GM10847 (cell line): Measurements from ENCODE around the gene NR2F2.

Source experiments
- POLR2A ChIP-seq: IDR thresholded peaks from 2 replicates; pipeline ENCODE4 v1.6.1; 2011; ENCODE audit not compliant: insufficient read length; ENCODE audit errors: extremely low read depth

Gene NR2F2

GRCh38 chr15:96334705-96335410 lies 4.4 kb downstream of the NR2F2 start:
- no peak for TF ChIP-seq POLR2A

GRCh38 chr15:96335411-96336024 lies 5.0 kb downstream of the NR2F2 start:
- no peak for TF ChIP-seq POLR2A

GRCh38 chr15:96336108-96336595 lies 5.7 kb downstream of the NR2F2 start:
- TF ChIP-seq POLR2A, result no peak

GRCh38 chr15:96336596-96337364 lies 6.3 kb downstream of the NR2F2 start:
- no peak for TF ChIP-seq POLR2A

DNA sequence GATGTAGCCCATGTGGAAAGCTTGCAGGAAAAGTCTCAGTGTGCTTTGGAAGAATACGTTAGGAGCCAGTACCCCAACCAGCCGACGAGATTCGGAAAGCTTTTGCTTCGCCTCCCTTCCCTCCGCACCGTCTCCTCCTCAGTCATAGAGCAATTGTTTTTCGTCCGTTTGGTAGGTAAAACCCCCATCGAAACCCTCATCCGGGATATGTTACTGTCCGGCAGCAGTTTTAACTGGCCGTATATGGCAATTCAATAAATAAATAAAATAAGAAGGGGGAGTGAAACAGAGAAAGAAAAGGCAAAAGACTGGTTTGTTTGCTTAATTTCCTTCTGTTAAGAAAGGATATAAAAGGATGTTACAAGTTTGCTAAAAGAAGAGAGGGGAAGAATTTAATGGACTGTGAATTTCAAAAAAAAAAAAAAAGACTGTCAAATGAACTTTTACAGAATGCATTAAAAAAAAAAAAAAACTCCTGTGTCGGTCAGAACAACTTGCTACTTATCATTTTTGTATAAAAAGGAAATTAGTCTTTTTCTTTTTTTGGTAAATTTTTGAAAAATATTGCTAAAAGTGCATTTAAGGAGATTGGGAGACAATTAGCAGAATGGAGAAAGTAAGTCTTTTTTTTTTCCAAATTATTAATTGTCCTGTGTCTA lies 7.0 kb downstream of the NR2F2 start:
- TF ChIP-seq POLR2A, result no peak

GRCh38 chr15:96338074-96338765 lies 7.7 kb downstream of the NR2F2 start:
- no peak for TF ChIP-seq POLR2A

DNA sequence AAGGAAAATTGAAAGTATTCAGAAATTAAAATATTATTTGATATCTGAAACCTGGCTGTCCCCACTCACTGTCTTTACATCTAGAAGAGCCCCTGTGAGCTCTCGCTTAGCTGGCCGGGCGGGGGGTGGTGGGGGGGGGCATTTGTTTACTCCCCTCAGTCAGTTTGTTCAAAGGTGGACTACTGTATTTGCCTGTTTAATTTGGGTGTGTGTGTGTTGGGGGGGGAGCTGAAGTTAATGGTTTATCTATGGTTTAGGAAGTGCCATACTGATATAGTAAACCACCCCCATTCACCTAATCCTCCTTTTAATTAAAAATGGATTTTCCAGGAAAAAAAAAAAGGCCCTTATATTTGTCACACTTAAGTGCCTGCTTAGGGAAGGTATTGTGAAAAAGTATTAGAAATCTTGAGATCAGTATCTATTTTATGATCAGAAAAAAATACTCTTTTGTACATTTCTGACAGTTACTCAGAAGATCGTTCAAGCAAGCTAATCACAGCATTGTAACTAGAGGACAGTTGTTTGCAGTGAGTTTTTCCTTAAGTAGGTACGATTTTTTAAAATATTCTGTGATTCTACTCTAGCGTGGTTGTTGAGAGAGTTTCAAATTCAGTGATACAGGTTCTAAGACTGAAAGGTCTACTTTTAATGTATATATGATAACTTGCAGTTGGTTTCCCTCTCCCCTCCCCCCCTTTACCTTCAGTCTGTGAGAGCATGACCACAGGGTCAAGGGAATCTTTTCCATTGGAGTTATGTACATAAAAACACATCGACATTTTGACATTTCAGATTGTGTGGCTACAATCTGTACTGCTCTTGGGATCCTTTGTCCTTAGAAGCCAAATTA lies 8.5 kb downstream of the NR2F2 start:
- no peak for TF ChIP-seq POLR2A

DNA sequence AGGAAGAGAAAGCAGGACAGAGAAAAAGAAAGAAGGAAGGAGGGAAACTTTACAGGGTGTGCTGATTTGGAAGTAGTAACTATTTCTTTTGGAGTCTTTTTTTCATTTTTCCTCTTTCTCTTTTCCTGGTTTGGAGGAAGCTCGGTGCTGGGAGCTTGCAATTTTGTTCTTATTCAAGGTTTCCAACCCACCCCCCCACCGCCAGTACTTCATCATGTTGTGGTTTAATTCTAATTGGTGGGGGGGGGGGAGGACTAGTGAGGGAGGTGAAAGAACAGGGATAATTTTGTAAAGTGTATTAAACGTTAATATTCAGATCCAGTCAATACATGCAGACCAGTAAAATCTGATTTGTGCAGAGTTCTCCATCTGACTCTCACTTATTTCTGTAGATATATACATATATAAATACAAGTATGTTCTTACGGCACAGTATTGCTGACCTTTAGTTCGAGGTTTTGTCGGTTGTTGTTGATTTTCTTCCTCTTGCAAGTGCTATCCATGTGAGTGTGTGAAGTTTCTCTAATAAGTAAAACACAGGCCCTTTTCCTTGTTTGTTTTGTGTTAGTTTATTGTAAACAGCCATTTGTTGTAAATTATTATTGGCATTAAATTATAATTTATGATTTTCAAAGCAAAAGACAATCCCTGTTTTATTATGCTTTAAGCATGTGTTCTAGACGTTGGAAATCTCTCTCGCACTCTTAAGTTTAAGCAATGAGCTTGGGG lies 9.3 kb downstream of the NR2F2 start:
- no peak for TF ChIP-seq POLR2A

DNA sequence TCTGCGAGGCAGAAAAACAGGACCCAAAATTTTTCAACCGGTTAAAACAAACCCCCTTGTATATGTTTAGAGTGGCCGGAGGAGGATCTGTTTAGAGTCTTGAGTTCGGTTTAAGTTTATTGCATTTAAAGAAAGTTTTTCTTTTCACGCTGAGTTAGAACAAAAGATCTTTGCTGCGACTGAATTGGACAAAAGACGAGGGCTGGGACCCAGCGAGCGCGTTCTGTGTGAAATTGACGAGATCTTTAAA lies 9.8 kb downstream of the NR2F2 start:
- TF ChIP-seq POLR2A, result no peak

DNA sequence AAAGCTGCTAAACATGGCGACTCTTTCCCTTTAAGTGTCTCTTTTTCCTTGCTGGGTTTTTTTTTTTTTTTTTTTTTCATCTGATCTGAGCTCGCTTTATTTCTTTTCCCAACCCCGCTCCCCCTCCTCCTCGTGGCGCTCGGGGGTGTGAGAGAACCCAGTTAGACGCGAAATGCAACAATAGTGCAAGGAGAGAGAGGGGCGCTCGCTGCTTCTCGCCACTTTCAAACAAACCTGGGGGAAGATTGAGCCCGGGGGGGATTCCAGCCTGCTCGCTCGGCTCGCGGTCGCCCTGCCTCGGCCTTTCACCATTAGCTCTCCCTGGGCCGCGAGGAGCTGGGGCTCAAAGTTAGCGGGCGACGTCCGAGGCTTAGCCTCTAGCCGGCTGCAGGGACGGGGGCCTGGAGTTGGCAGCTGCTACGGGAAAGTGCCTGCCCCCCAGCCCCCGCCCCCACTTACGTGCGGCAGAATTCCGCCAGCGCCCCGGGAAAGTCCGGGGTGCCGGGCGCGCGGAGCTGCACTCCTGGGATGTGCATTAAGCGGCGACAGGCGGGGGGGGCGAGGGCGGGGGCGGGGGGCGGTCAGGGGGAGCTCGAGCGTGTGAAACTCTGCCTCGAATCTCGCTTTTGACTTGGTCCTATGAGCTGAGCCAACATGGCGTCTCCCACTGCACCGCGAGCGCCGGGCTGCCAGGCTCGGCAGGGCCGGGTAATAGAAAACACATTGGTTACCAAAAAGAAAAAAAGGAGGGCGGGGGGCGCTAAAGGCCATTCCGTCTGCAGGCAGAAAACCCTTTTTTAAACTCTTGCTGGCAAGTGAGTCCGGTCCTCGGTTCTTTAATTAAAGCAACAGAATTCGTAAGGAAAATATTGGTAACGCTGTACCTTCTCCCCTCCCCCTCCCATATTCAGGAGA lies 10.4 kb downstream of the NR2F2 start:
- TF ChIP-seq POLR2A, result no peak

- TF ChIP-seq POLR2A, result no peak
Observed at GRCh38 chr15:96341513-96342405, 11.3 kb downstream of the NR2F2 start.
